Vagina (tissue), 2 donors: ENCODE measurements around the gene TSEN15.

Experiments used
- CTCF ChIP-seq, 3 experiments: fragments of 450-650 bp in 2 of 3; fragments of 200-600 bp in 1 of 3; sonication (generic) in 1 of 3; IDR thresholded peaks; one replicate each; pipeline ENCODE4 v1.5.1; 2017 to 2019; ENCODE audit warnings: antibody characterized with exemption in 3 of 3, mild to moderate bottlenecking in 2 of 3, moderate library complexity in 2 of 3
- POLR2A ChIP-seq, 2 donors: fragments of 450-650 bp; IDR thresholded peaks; one replicate each; pipeline ENCODE4 v1.6.1; 2017; ENCODE audit warnings: antibody characterized with exemption in 2 of 2, mild to moderate bottlenecking in 2 of 2, moderate library complexity in 2 of 2

- TF ChIP-seq CTCF (IDR thresholded peaks at IDR 0.05) (no peak), POLR2A (IDR thresholded peaks at IDR 0.05) (no peak)
Observed at GRCh38 chr1:184074383-184074782, 22.9 kb downstream of the TSEN15 start.
